ENCODE results near the gene LBR. TPM values are rescaled to one million over a fixed set of nuclear protein-coding genes. Genes with fewer than 3 reads are reported as not detected.

Gene LBR
- total RNA-seq, 4 donors from 2014 or later: 18.5 to 57.2 (median 29.8) TPM

- no peak overlapping the region for H3K4me3 ChIP-seq
- no peak for DNase-seq (ENCODE audit: low spot score in 2 of 2)
- no peaks in the 10 kb centered on the region for H3K4me1 ChIP-seq
- no peak for TF ChIP-seq EP300 (IDR thresholded peaks at IDR 0.05)
- no peak for TF ChIP-seq POLR2AphosphoS5 (IDR thresholded peaks at IDR 0.05)
- no peak for TF ChIP-seq CTCF (IDR thresholded peaks at IDR 0.05)
- no peak for TF ChIP-seq POLR2A (IDR thresholded peaks at IDR 0.05)
- WGBS: 39% methylated on average over 1 of the region's 1 CpG
- no peak overlapping the region for H3K27ac ChIP-seq
- no peaks in the 10 kb centered on the region for H3K36me3 ChIP-seq
- no peaks in the 10 kb centered on the region for H3K27me3 ChIP-seq
- H3K9me3 ChIP-seq: no peaks in the 10 kb centered on the region
Measured at GRCh38 chr1:225366552-225366951, 61.3 kb downstream of the LBR start.

- Histone ChIP-seq H3K4me1 (no peaks in the 10 kb centered on the region), H3K27ac (no peak overlapping the region), H3K9me3 (no peaks in the 10 kb centered on the region), H3K36me3 (no peaks in the 10 kb centered on the region), H3K27me3 (no peaks in the 10 kb centered on the region), H3K4me3 (no peak overlapping the region)
- DNase-seq (ENCODE audit: low spot score in 2 of 2): no peak
- no peak for TF ChIP-seq POLR2A (IDR thresholded peaks at IDR 0.05)
- TF ChIP-seq POLR2AphosphoS5 (IDR thresholded peaks at IDR 0.05): no peak
- TF ChIP-seq CTCF (IDR thresholded peaks at IDR 0.05): no peak
Measured at GRCh38 chr1:225366018-225366417, 61.8 kb downstream of the LBR start.

- no peaks in the 10 kb centered on the region for H3K4me1 ChIP-seq
- TF ChIP-seq EP300 (IDR thresholded peaks at IDR 0.05): no peak
- no peak for TF ChIP-seq CTCF (IDR thresholded peaks at IDR 0.05)
- TF ChIP-seq POLR2AphosphoS5 (IDR thresholded peaks at IDR 0.05): no peak
- no peak for TF ChIP-seq POLR2A (IDR thresholded peaks at IDR 0.05)
Measured at GRCh38 chr1:225364439-225364838, 63.4 kb downstream of the LBR start.

GRCh38 chr1:225362805-225363204 lies 65.0 kb downstream of the LBR start:
- Histone ChIP-seq H3K4me3 (no peak overlapping the region), H3K4me1 (no peaks in the 10 kb centered on the region), H3K9me3 (no peaks in the 10 kb centered on the region), H3K27me3 (no peaks in the 10 kb centered on the region), H3K36me3 (no peaks in the 10 kb centered on the region), H3K27ac (no peak overlapping the region)
- TF ChIP-seq POLR2AphosphoS5 (IDR thresholded peaks at IDR 0.05) (no peak), POLR2A (IDR thresholded peaks at IDR 0.05) (no peak), CTCF (IDR thresholded peaks at IDR 0.05) (no peak), EP300 (IDR thresholded peaks at IDR 0.05) (no peak)
- DNase-seq (ENCODE audit: low spot score in 2 of 2): no peak

More at GRCh38 chr1:225364439-225364838, 63.4 kb downstream of the LBR start:
- no peak for DNase-seq (ENCODE audit: low spot score in 2 of 2)
- WGBS: 94% methylated on average over 6 of the region's 6 CpGs
- Histone ChIP-seq H3K27ac (no peak overlapping the region), H3K9me3 (no peaks in the 10 kb centered on the region), H3K36me3 (no peaks in the 10 kb centered on the region), H3K4me3 (no peak overlapping the region), H3K27me3 (no peaks in the 10 kb centered on the region)

- 93% methylated on average over 1 of the region's 1 CpG for WGBS
- H3K9me3 ChIP-seq: no peaks in the 10 kb centered on the region
- no peak overlapping the region for H3K4me3 ChIP-seq
- no peak for DNase-seq (ENCODE audit: low spot score in 2 of 2)
- no peaks in the 10 kb centered on the region for H3K4me1 ChIP-seq
- no peaks in the 10 kb centered on the region for H3K36me3 ChIP-seq
- H3K27ac ChIP-seq: no peak overlapping the region
- TF ChIP-seq POLR2A (IDR thresholded peaks at IDR 0.05) (no peak), POLR2AphosphoS5 (IDR thresholded peaks at IDR 0.05) (no peak), EP300 (IDR thresholded peaks at IDR 0.05) (no peak), CTCF (IDR thresholded peaks at IDR 0.05) (no peak)
- H3K27me3 ChIP-seq: no peaks in the 10 kb centered on the region
Measured at GRCh38 chr1:225361176-225361575, 66.7 kb downstream of the LBR start.

All from suprapubic skin (tissue), 4 donors.